Activated gamma-delta T cell (primary cell): Measurements from ENCODE around the gene EP400.

Experiments used
- DNase-seq: peaks from one replicate; lab custom pipeline; 2025; lab: John Stamatoyannopoulos, UW

The EP400 gene

DNA sequence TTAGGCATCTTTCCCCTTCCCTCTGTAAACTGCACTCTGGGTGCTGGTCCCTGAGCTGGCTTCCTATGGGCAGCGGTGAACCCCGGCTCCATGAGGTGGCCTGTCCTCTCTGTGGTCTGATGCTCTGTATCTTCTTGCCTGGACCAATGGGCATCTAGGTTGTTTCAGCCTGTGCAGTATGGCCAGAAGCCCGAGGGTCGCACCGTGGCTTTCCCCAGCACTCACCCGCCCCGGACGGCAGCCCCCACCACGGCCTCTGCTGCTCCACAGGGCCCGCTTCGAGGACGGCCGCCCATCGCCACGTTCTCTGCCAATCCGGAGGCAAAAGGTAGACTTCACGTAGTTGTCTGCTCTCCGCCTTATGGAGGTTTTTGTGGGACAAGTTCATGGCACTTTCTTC, 70.1 kb downstream of the EP400 start:
- DNase-seq, result no peak

DNA sequence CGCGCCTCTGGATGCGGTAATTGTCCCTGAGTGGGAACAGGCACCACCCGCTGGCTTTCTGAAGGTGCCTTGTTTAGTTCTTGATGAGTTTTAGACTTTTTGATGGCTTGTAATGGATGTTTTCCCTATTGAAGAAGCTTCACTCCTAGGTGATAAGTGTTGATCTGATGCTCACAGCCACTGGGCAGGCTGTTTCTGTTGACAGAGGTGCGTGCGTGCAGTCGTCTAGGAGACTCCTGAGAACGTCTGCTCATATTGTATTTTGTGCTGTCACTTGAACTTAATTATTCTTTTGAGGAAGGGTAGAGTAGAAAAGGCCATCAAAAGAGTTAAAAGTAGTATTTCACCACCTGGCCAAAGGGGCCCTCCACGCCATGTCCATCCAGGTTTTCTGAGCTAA, 70.5 kb downstream of the EP400 start:
- DNase-seq, result no peak

GRCh38 chr12:132021031-132021871, 71.5 kb downstream of the EP400 start:
- DNase-seq, result no peak

- no peak for DNase-seq
Measured at GRCh38 chr12:132021965-132022364, 72.2 kb downstream of the EP400 start.

GRCh38 chr12:132023658-132024057, 73.9 kb downstream of the EP400 start:
- DNase-seq, result no peak

DNA sequence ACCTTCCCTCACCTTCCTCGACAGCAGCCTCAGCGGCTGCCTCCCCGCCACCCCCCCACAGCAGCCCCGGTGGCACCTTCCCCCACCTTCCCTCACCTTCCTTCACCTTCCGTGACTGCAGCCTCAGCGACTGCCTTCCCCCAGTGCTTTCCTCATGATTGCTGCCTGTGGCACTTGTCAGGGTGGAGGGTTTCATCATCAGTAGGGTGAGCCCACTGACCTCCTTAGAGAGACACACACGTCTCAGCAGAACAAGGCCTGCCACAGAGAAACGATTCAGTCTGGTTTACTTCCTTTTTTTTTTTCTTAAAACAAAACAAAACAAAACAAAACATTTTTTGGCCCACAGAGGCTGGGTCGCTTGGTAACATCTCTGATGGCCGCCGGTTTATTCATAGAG, 75.0 kb downstream of the EP400 start:
- no peak for DNase-seq

GRCh38 chr12:132025526-132025925, 75.8 kb downstream of the EP400 start:
- DNase-seq, result no peak

GRCh38 chr12:132026061-132026795, 76.5 kb downstream of the EP400 start:
- DNase-seq, result no peak

GRCh38 chr12:132026796-132027500, 77.2 kb downstream of the EP400 start:
- DNase-seq, result no peak

GRCh38 chr12:132027636-132028035, 77.9 kb downstream of the EP400 start:
- DNase-seq, result no peak

- no peak for DNase-seq
Measured at GRCh38 chr12:132028111-132028510, 78.4 kb downstream of the EP400 start.

- no peak for DNase-seq
Measured at GRCh38 chr12:132029503-132030300, 80.0 kb downstream of the EP400 start.

DNA sequence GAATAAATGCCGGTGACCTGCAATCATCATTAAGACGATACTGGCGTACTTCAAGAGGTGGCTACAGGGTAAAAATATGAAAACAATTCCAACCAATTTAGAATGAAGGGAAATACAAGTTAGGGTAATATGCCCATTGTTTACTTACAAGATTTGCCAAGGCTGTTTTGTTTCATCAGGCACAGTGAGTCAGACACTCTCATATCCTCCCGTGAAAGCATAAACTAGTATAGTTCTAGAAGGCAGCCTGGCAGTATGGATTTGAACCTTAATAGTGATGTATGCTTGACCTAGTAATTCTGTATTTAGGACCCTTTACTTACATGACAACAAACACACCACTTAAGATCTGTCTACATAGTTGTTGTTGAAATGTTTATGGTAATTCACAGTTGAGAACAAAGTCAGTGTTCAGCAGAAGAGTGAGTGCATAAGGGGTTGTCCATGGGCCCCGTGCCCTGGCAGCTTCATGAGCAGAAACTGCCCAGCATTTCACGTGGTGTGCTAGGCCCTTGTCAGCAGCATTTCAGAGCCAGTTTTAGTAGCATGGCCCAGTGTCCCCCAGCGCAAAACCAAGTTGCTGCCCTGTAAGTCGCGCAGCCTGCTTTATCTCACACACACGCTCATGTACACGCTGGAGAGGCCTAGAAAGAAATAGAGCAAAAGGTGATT, 80.8 kb downstream of the EP400 start:
- no peak for DNase-seq

DNA sequence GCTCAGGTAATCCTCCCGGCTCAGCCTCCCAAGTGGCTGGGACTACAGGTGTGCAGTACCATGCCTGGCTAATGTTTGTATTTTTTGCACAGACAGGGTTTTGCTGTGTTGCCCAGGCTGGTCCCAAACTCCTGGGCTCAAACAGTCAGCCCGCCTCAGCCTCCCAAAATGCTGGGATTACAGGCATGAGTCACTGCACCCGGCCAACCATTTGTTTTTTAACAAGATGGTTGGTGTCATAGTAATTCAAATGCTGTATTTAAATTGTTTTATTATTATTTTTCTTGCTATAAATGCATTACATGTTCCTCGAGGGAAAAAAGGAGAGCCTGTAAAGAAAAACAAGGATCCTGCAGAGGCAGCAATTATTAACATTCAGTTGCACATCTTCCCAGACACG, 83.9 kb downstream of the EP400 start:
- no peak for DNase-seq

DNA sequence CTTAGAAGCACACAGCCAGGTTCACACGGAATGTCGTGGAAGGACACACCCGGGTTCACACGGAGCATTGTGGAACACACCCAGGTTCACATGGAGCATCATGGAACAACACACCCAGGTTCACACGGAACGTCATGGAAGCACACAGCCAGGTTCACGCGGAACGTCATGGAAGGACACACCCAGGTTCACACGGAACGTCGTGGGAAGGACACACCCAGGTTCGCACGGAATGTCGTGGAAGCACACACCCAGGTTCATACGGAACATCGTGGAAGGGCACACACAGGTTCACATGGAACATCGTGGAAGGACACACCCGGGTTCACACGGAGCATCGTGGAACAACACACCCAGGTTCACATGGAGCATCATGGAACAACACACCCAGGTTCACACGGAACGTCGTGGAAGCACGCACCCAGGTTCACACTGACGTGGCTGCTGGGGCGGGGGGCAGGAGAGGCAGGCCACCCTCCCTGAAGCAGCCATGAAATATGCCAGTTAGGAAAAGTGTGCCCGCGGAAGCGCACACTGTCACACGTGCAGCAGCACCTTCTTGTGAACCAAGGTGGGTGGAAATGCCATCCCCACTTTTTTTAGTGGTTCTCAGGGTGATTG, 86.4 kb downstream of the EP400 start:
- DNase-seq, result no peak

- DNase-seq, result no peak
Measured at GRCh38 chr12:132040906-132041606, 91.3 kb downstream of the EP400 start.

DNA sequence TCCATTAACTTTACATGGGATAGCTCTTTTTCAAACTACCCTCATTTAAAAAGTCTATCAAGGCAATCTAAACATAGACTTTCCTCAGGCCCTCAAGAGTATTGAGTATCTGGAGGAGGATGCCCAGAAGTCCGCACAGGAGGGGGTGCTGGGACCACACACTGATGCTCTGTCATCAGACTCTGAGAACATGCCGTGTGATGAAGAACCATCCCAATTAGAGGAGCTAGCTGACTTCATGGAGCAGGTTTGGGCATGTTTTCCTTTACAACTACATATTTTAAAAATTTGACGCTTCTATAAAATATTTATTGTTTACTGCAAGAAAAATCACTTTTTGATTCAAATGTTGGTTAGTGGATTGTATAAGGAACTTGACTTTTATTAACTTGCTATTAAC, 93.5 kb downstream of the EP400 start:
- DNase-seq, result no peak

DNA sequence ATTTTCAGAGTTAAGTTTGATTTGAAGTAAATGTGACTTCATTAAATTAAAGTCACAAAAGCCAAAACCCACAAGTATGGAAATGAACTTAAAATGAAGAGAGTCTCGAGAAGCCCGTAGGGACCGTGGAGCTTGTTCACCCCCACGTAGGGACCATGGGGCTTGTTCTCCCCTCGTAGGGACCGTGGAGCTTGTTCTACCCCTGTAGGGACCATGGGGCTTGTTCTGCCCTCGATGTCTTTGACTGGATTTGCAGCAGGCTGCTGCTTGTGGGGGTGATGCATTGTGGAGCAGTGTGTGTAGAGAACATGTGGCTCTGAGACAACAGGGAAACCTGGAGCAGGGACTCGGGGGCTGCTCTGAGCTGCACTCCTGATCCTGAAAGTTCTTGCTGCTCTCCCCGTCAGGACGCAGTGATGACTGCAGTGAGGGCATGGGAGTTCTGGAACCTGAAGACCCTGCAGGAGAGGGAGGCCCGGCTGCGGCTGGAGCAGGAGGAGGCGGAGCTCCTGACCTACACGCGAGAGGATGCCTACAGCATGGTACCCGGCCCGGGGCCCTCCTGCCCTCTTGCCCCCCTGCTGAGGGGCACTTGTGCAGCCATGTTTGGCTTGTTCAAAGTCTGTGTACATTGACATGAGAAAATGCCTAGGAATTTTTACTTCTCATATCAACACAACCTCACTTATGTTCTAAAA, 94.2 kb downstream of the EP400 start:
- no peak for DNase-seq

DNA sequence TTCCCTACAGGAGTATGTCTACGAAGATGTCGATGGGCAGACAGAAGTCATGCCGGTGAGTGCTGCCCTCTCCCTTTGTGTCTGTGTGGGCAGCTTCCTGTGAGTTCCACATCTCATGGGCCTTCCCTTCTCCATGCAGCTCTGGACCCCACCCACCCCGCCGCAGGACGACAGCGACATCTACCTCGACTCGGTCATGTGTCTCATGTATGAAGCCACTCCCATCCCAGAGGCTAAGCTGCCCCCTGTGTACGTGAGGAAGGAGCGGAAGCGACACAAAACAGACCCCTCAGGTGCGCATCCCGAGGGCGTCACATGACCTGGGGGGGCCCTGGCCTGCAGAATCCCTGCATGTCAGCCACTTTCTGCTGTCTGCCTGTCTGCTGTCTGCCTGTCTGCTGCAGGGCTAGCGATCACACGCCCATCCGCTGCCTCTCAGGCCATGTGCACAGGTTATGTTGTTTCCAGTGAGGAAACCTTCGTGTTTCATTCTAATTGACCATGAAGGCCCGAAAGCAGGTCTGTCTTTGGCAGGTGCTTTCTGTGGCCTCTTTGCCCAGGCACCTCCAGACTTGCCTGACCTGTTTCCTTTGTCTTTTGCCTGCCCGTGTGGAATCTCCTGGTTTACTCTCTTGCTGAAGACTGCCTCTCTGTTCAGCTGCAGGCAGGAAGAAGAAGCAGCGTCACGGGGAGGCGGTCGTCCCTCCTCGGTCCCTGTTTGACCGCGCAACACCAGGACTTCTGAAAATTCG, 95.1 kb downstream of the EP400 start:
- DNase-seq, result no peak
